Measurements from ENCODE around the gene DHRS2.

- TF ChIP-seq CTCF (conservative IDR thresholded peaks at IDR 0.05; ENCODE audit: low read length): no peak
- no peak for TF ChIP-seq EZH2phosphoT487 (IDR thresholded peaks at IDR 0.05; ENCODE audit: borderline replicate concordance, low read depth, low read length)
Measured at GRCh38 chr14:23633160-23633701, 2.9 kb upstream of the DHRS2 start.

All from OCI-LY7 (cell line).